Brain pericyte (primary cell): ENCODE data around the gene SH3RF3.

Experiments
- DNase-seq: peaks from one replicate; pipeline ENCODE4 v3.0.0-alpha.2; 2012; ENCODE audit warnings: low read depth, low spot score

The SH3RF3 gene

DNA sequence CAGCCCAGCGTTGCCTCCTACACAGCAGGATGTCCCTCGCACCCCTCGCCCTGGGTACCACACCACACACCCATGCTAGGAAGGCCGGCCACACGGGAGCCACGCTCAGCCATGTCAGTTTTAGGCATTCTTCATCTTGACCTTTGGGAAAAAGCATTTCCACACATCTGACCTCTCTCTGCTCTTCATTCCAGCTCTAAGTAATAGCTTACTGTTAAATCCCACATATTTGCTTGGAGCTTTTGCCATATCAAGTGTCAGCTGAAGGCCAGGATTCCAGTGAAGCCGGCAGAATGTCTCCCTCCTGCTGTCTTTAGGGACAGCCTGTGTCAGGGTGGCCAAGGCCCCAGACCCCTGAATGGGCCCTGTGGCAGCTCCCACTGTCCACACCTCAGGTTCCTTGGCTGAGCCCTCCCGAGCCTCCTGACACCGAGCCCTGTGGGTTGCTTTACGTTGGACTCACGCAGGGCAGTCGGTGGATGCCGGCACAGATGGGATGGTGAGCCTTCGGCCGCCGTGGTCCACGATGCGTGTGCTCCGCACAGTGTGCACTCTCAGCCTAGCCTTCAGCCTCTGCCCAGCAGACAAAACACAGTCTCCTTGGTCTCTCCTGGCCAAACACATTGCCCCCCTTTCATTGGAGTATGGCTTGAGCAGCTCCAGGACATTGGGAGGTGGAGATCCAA lies 282.8 kb downstream of the SH3RF3 start:
- DNase-seq: no peak

- no peak for DNase-seq
Measured at GRCh38 chr2:109415581-109416013, 286.6 kb downstream of the SH3RF3 start.

- no peak for DNase-seq
Measured at GRCh38 chr2:109417701-109418335, 288.8 kb downstream of the SH3RF3 start.

- no peak for DNase-seq
Measured at GRCh38 chr2:109418716-109419115, 289.7 kb downstream of the SH3RF3 start.

- no peak for DNase-seq
Measured at GRCh38 chr2:109419171-109419756, 290.3 kb downstream of the SH3RF3 start.

DNA sequence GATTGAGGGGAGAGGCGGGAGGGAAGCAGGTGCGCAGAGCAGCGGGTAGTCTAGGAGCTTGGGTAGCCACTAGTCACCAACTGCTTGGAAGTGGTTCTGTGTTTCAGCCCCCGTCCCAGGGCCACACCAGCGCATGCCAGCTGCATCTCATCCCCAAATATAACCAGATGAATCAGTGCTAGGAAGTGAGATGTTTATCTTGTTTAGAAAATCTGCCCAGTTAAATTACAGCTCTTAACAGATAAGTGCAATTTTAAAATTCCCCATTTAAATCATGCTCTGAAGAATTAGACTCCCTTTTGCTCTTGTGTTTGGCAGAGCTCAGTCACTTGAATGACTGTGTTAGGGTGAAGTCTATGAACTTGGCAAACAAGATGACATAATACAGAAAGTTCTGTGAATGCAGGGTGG lies 291.0 kb downstream of the SH3RF3 start:
- no peak for DNase-seq

DNA sequence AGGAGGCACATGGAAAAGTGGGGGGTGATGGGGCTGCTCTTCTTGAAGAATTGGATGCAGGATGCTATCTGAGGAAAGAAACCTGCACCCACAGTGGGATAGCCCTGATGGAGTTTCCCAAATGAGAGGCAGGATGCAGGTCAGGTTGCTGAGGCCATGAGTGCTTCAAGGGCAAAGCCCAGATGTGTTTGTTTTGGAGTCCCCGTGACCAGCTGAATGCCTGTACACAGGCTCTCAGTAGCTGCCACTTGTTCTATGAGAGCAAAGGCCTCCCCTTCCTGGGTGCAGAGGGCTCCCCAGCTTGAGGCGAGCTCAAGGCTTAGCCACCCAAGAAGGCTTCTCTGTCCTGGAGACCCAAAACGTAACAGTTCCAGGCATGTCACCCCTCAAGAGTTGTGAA lies 292.1 kb downstream of the SH3RF3 start:
- no peak for DNase-seq

DNA sequence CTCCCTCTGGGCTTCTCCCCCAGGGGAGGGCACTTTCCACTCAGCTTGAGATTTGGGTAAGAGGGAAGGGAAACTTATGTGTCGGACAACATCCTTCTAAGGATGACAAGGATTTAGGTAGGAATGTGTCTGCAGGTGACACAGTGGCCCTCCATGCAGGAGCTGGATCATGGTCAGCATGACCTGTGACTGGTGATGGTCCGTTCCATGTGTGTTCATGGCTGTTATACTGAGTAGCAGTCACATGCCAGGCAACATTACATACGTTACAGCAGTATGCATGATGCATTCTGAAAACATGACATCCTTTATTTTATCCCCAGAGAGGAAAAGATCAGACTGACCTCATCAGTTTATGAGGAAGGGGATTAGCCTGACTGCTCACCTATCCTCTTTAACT lies 292.6 kb downstream of the SH3RF3 start:
- DNase-seq: no peak

DNA sequence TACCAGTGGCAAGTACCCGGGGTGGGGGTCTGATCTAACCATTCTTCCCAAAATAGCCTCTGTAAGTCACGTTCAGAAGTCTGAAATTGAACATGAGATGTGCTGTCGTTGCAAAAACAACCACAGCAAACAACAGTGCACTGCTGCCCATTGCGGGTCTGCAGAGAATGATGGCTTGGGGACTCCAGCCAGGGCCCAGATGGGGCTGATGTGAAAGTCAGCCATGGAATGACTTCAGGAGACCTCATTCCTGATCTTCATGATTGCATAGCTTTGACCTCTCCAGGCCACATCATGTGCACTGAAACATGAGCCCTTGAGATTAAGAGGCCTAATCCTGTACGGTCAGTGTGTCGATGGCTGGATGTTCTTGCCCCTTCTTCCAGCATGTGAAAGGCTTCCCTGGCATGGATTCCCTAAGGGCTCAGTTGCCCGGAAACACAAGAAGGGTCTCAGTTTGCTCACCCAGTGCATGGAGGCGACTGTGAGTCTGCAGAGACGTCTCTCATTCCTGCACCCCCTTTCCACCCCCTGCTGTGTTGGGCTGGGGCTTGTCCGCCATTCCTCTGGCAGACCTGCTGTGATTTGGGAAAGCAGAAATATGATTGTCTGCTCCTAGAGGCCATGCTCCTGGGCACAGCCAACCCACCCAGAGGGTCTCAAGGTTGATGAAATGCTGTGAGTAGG lies 293.2 kb downstream of the SH3RF3 start:
- no peak for DNase-seq

- DNase-seq: no peak
Measured at GRCh38 chr2:109422758-109423500, 293.9 kb downstream of the SH3RF3 start.

DNA sequence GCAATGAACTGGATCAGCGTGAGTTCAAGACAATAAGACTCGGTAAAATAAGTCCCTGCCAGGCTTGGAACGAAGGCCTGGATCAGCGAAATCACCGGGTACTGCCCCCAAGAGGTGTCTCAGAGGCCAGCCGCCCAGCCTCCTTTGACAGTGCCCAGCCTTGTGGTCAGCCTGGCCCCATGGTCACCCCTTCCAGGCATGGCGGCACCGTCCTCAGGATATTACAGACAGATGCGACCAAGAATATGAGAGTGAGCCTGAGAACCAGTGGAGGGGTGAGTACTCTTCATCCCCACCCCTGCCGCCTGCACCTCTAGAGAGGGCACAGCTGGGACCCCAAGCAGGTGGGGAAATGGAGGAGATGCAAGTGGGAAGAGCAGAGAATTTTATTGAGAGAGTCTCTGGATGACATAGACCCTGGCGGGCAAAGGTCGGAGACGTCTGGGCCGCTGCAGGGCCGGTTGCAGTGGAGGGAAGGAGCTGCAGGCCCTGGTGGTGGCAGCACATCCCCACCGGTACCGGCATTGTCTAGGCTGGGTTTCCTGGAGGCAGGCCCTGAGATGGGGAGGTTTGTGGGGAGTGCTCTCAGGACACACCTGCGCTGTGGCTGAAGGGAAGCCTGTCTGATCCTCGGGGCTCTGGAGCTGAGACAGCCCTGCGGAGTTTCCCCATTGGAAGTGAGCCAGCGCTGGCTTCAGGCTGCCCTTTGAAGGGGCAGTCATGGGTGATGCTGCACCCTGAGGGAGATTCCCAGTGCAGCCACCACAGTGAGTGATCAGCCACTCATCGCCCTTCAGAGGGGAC lies 294.8 kb downstream of the SH3RF3 start:
- no peak for DNase-seq

DNA sequence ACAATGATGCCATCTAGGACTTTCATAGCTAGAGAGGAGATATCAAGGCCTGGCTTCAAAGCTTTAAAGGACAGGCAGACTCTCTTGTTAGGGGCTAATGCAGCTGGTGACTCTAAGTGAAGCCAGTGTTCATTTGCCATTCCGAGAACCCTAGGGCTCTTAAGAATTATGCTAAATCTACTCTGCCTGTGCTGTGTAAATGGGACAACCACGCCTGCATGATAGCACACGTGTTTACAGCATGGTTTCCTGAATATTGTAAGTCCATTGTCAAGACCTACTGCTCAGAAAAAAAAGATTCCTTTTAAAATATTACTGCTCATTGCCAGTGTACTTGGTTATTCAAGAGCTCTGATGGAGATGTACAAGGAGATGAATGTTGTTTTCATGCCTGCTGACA lies 296.4 kb downstream of the SH3RF3 start:
- DNase-seq: no peak

- no peak for DNase-seq
Measured at GRCh38 chr2:109427661-109428091, 298.7 kb downstream of the SH3RF3 start.

DNA sequence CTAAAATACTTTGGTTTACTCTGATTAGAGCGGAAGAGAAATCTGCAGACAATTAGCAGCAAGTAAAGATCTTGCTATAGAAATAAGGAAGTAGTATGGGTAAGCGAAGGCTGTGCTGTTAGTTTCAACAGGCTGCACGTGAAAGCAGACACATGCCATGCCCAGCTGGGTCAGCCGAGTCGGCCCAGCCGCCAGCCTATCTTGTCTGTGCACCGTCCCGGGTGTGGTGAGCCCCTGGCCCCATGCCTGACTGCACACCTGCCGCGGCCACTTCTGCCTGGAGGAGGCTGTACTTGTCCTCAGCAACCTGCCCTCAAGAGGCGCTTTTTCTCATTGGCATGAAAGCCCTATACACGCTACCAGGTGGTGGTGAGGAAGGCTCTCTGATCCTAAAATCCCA lies 299.3 kb downstream of the SH3RF3 start:
- no peak for DNase-seq

GRCh38 chr2:109428841-109429566 lies 300.0 kb downstream of the SH3RF3 start:
- DNase-seq: no peak

DNA sequence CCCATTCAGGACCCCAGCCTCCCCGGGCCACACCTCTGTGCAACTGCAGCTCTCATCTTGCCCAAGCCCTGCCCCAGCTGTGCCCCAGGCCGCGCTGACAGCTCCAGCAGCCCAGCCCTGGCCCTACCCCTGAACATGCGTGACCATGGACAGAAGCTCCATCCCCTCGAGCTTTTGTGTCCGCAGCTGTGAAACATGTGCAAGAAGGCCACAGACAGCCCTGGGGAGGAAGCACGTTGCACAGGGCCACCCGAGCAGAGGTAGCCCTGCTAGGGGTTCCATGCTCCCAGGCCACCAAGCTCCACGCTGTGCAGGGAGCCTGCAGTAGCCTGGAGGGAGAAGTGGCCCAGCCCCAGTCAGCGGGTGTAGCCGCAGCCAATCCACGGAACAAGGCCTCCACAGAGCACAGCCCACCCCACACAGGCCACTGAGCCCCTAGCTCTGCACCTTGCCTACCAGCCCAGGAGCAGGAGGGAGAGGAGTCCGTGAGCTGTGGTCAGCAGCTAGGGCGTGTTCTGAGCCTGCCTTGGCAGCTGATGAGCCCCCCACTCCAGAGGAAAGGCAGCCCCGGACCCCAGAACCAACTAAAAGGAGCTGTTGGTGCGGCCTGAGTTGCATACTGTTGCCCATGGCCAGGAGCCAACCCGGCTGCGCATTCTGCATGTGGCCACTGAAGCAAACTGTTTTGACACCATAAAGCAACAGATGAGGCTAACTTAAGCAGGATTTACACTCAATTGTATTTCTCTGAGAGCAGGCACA lies 300.7 kb downstream of the SH3RF3 start:
- no peak for DNase-seq

DNA sequence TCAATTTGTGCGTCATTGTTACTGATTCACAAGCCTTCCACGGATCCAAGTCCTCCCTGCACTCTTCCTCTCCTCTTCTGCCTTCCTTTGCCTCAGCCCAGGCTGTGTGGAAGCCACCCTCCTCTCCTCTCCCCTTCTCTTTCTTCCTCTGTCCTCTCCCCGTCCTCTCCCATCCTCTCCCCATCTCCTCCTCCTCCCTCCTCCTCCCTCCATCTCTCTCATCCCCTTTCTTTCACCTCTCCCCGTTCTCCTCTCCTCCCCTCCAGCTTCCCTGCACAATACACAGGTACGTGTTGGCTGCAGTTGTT lies 301.3 kb downstream of the SH3RF3 start:
- no peak for DNase-seq

GRCh38 chr2:109432421-109432820 lies 303.4 kb downstream of the SH3RF3 start:
- DNase-seq: no peak

DNA sequence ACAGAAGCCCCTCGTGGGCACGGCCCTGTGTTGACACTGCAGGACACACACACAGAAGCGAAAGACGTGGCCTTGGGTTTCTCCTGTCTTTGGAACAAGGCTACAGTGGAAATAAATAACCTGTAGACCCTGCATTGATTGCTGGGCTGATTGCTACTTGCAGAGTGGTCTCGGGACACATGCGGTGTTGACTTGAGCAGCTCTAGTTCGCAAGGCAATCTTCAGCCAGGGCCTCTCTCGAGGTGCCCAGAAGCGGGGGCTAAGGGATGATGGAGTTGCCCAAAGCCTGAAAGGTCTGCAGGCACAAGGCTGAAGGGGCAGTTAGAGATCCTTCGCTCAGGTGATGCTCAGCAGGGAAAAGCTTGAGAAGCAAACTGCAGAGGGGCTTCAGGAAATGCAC lies 304.5 kb downstream of the SH3RF3 start:
- DNase-seq: no peak

GRCh38 chr2:109433926-109434325 lies 304.9 kb downstream of the SH3RF3 start:
- no peak for DNase-seq
